PC-3 (cell line): ENCODE measurements around the gene KRT81. TPM values are rescaled to one million over a fixed set of nuclear protein-coding genes. Genes with fewer than 3 reads are reported as not detected.
"Not testable (repeated sequence)": the region's sequence is repeated elsewhere in the genome, so short reads cannot be mapped to it uniquely, and the experiment has no call there.

Experiments used
- ATAC-seq: fragments of 200-7000 bp; cut with Tn5 transposase; 2 replicates; pipeline ENCODE4 v1.9.1; 2020; ENCODE audit warnings: mild to moderate bottlenecking, moderate library complexity
- BruUV-seq: library from RNA; stranded (reverse); fragments of 400-500 nt; replicated peaks from 2 replicates; lab custom pipeline; 2021; lab: Mats Ljungman, UMichigan
- CTCF ChIA-PET: fragments of 300-600 bp; sonication (Branson Sonifier 250); formaldehyde crosslinking; loops from one replicate; lab custom pipeline; 2022; ENCODE audit warnings: antibody characterized with exemption; lab: Charles Lee
- POLR2A ChIA-PET: fragments of 300-600 bp; sonication (Branson Sonifier 250); formaldehyde crosslinking; loops from one replicate; lab custom pipeline; 2022; ENCODE audit warnings: antibody characterized with exemption; ENCODE audit not compliant: unreplicated experiment; lab: Charles Lee
- DNase-seq: peaks from one replicate; pipeline ENCODE4 v3.0.0-alpha.2; 2015
- H2AFZ ChIP-seq: fragments of 300-600 bp; sonication (generic); 2 replicates; pipeline ENCODE4 v1.6.0; 2016; ENCODE audit warnings: antibody characterized with exemption, low read length
- H3F3A ChIP-seq: fragments of 300-600 bp; sonication (generic); one replicate; pipeline ENCODE4 v1.6.0; 2017; ENCODE audit warnings: antibody characterized with exemption, low read length, control low read depth, mild to moderate bottlenecking; ENCODE audit not compliant: unreplicated experiment
- H3K27ac ChIP-seq: fragments of 300-600 bp; sonication (generic); 2 replicates; pipeline ENCODE4 v1.5.1; 2016; ENCODE audit warnings: mild to moderate bottlenecking, low read length
- H3K27me3 ChIP-seq: fragments of 300-600 bp; sonication (generic); 2 replicates; pipeline ENCODE4 v1.6.1; 2016; ENCODE audit warnings: low read length, mixed read lengths
- H3K36me3 ChIP-seq: fragments of 300-600 bp; sonication (generic); 2 replicates; pipeline ENCODE4 v1.6.1; 2016; ENCODE audit warnings: low read depth, mixed run types, low read length, mixed read lengths
- H3K4me1 ChIP-seq: fragments of 300-600 bp; sonication (generic); 2 replicates; pipeline ENCODE4 v1.5.1; 2016; ENCODE audit warnings: low read length; ENCODE audit not compliant: insufficient read depth
- H3K4me2 ChIP-seq: fragments of 300-600 bp; sonication (generic); 2 replicates; pipeline ENCODE4 v1.6.0; 2016; ENCODE audit warnings: low read length
- H3K4me3 ChIP-seq: fragments of 300-600 bp; sonication (generic); 2 replicates; pipeline ENCODE4 v1.5.1; 2016; ENCODE audit warnings: mild to moderate bottlenecking, low read length, mixed read lengths
- H3K79me2 ChIP-seq: fragments of 300-600 bp; sonication (generic); 2 replicates; pipeline ENCODE4 v1.6.1; 2017; ENCODE audit warnings: low read length, mixed read lengths
- H3K9ac ChIP-seq: fragments of 300-600 bp; sonication (generic); 2 replicates; pipeline ENCODE4 v1.6.0; 2016; ENCODE audit warnings: mild to moderate bottlenecking, low read length
- H3K9me2 ChIP-seq: fragments of 300-600 bp; sonication (generic); replicated peaks from 2 replicates; pipeline ENCODE4 v1.6.1; 2016; ENCODE audit warnings: mixed run types, low read length, mixed read lengths
- H3K9me3 ChIP-seq: fragments of 300-600 bp; sonication (generic); 2 replicates; pipeline ENCODE4 v1.6.1; 2016; ENCODE audit warnings: low read length, mixed read lengths
- H4K20me1 ChIP-seq: fragments of 300-600 bp; sonication (generic); 2 replicates; pipeline ENCODE4 v1.6.1; 2016; ENCODE audit warnings: low read length, mixed read lengths
- EZH2 ChIP-seq: fragments of 300-600 bp; sonication (generic); IDR thresholded peaks from one replicate; pipeline ENCODE4 v1.6.1; 2017; ENCODE audit warnings: antibody characterized with exemption, mild to moderate bottlenecking, low read length; ENCODE audit not compliant: unreplicated experiment
- EZH2phosphoT487 ChIP-seq: fragments of 300-600 bp; sonication (generic); IDR thresholded peaks from 2 replicates; pipeline ENCODE4 v1.6.1; 2018; ENCODE audit warnings: mild to moderate bottlenecking, antibody characterized with exemption, low read length, borderline replicate concordance
- intact Hi-C: fragments of 100-400 bp; cut with micrococcal nuclease; formaldehyde crosslinking; loops from 2 replicates; pipeline ENCODE4 v1.9.0; 2023
- total RNA-seq: library from RNA; depleted of rRNA; stranded (reverse); fragments of >200 nt; gene quantifications from 2 replicates; pipeline ENCODE4 v1.2.3, GENCODE V29; 2014
- TF ChIP-seq, protein P1 (sequence below): fragments of 300-600 bp; sonication (generic); conservative IDR thresholded peaks from 2 replicates; pipeline ENCODE4 v1.5.1; 2017; ENCODE audit warnings: antibody characterized with exemption, low read depth, mild to moderate bottlenecking, low read length

KRT81 gene
- total RNA-seq, 1 experiment from 2014 or later: 1,688 TPM

DNA sequence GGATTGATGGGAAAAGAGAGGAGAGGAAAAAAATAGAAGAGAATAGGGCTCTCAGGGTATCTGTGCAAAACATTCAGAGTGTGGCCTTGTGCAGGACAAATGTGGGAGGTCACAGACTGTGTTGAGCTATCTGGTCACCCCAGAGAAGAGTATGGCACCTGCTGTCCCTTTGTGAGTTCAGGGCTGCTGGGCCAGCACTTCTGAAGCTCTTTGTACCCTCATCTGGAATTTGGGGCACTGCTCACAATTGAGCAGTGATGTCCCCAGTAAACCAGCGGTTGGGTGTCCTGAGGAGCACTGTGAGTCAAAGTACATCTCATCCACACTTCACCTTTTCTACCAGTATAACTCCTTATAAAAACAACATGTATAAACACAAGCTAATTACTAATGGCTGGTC lies 2.6 kb upstream of the KRT81 start:
- ChIA-PET POLR2A (no interaction called here), CTCF (no interaction called here)
- H3K9me3 ChIP-seq: no peaks in the 10 kb centered on the region
- H3K79me2 ChIP-seq: no peaks in the 10 kb centered on the region
- H3K27ac ChIP-seq: no peak overlapping the region
- no peak overlapping the region for H3K9ac ChIP-seq
- no TSS peak for BruUV-seq
- no peak overlapping the region for H3K4me3 ChIP-seq
- TF ChIP-seq EZH2phosphoT487 (no peak), EZH2 (no peak)
- TF ChIP-seq, protein P1, sequence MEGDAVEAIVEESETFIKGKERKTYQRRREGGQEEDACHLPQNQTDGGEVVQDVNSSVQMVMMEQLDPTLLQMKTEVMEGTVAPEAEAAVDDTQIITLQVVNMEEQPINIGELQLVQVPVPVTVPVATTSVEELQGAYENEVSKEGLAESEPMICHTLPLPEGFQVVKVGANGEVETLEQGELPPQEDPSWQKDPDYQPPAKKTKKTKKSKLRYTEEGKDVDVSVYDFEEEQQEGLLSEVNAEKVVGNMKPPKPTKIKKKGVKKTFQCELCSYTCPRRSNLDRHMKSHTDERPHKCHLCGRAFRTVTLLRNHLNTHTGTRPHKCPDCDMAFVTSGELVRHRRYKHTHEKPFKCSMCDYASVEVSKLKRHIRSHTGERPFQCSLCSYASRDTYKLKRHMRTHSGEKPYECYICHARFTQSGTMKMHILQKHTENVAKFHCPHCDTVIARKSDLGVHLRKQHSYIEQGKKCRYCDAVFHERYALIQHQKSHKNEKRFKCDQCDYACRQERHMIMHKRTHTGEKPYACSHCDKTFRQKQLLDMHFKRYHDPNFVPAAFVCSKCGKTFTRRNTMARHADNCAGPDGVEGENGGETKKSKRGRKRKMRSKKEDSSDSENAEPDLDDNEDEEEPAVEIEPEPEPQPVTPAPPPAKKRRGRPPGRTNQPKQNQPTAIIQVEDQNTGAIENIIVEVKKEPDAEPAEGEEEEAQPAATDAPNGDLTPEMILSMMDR: no peak
- no peaks in the 10 kb centered on the region for H3K4me1 ChIP-seq
- ATAC-seq (no peak), DNase-seq (no peak)
- intact Hi-C loops: no loop called here
- H4K20me1 ChIP-seq: no peaks in the 10 kb centered on the region
- no peaks in the 10 kb centered on the region for H3K27me3 ChIP-seq
- no peaks in the 10 kb centered on the region for H3K36me3 ChIP-seq
- H3K9me2 ChIP-seq: no peaks in the 10 kb centered on the region
- no peak overlapping the region for H2AFZ ChIP-seq
- no peak overlapping the region for H3K4me2 ChIP-seq
- no peaks in the 10 kb centered on the region for H3F3A ChIP-seq

GRCh38 chr12:52290483-52291134 lies 725 bp downstream of the KRT81 start:
- H3K9ac ChIP-seq, POLR2A ChIA-PET, intact Hi-C loops, H3K9me2 ChIP-seq, H3F3A ChIP-seq, DNase-seq, H3K9me3 ChIP-seq, H3K4me2 ChIP-seq, BruUV-seq, ATAC-seq, H2AFZ ChIP-seq, H3K27me3 ChIP-seq, CTCF ChIA-PET, H3K4me3 ChIP-seq, H3K27ac ChIP-seq: not testable (repeated sequence)
- peaks cover 22% of the 10 kb centered on the region for H4K20me1 ChIP-seq
- peaks cover 27% of the 10 kb centered on the region for H3K79me2 ChIP-seq
- H3K4me1 ChIP-seq: peaks cover 17% of the 10 kb centered on the region
- peaks cover 22% of the 10 kb centered on the region for H3K36me3 ChIP-seq

GRCh38 chr12:52287816-52288805 lies 3.2 kb downstream of the KRT81 start:
- ATAC-seq (peak; percentile 62), DNase-seq (peak; percentile 85)
- H3K9me3 ChIP-seq, H3K27me3 ChIP-seq, intact Hi-C loops, H3K9me2 ChIP-seq, BruUV-seq, H2AFZ ChIP-seq: not testable (repeated sequence)
- H3K4me2 ChIP-seq: peak overlapping the region; percentile 88
- H3K4me3 ChIP-seq: peak overlapping the region; percentile 74
- peaks cover 16% of the 10 kb centered on the region for H3F3A ChIP-seq
- peaks cover 22% of the 10 kb centered on the region for H4K20me1 ChIP-seq
- CTCF ChIA-PET: interaction anchor here (0.5 to 1.0 kb wide), 2 partner anchors 40 to 121 kb away, joined by 4 read pairs; no protein-coding TSS in a partner anchor
- H3K4me1 ChIP-seq: peaks cover 36% of the 10 kb centered on the region
- H3K79me2 ChIP-seq: peaks cover 29% of the 10 kb centered on the region
- H3K27ac ChIP-seq: peak overlapping the region; percentile 98
- peaks cover 24% of the 10 kb centered on the region for H3K36me3 ChIP-seq
- H3K9ac ChIP-seq: peak overlapping the region; percentile 86
- POLR2A ChIA-PET: interaction anchor here (0.6 to 1.2 kb wide), 5 partner anchors 57 to 141 kb away, joined by 3 to 9 read pairs (median 5); partner anchors contain the start of gene KRT80
